ENCODE measurements around the gene MICA.

- TF ChIP-seq, protein P1, sequence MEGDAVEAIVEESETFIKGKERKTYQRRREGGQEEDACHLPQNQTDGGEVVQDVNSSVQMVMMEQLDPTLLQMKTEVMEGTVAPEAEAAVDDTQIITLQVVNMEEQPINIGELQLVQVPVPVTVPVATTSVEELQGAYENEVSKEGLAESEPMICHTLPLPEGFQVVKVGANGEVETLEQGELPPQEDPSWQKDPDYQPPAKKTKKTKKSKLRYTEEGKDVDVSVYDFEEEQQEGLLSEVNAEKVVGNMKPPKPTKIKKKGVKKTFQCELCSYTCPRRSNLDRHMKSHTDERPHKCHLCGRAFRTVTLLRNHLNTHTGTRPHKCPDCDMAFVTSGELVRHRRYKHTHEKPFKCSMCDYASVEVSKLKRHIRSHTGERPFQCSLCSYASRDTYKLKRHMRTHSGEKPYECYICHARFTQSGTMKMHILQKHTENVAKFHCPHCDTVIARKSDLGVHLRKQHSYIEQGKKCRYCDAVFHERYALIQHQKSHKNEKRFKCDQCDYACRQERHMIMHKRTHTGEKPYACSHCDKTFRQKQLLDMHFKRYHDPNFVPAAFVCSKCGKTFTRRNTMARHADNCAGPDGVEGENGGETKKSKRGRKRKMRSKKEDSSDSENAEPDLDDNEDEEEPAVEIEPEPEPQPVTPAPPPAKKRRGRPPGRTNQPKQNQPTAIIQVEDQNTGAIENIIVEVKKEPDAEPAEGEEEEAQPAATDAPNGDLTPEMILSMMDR (IDR thresholded peaks at IDR 0.05; ENCODE audit: insufficient read depth, low read length, poor library complexity, severe bottlenecking): no peak
- TF ChIP-seq EZH2phosphoT487 (conservative IDR thresholded peaks at IDR 0.05; ENCODE audit: low read length): no peak
Observed at GRCh38 chr6:31356946-31357466, 46.4 kb upstream of the MICA start, which contains the start of gene HLA-B.
